Measurements from ENCODE around the gene SLC44A3.

DNA sequence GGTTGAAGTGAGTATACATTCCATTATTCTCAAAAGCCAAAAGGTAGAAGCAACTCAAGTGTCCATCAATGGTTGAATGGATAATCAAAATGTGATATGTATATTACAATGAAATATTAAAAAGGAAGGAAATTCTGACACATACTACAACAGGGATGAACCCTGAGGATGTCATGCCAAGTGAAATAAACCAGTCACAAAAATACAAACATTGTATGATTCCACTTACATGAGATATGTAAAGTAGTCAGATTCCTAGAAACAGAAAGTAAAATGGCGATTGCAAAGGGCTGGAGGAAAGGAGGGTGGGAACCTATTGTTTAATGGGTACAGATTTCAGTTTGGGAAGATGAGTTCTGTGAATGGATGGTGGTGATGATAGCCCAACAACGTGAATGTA lies 5.8 kb downstream of the SLC44A3 start:
- TF ChIP-seq CTCF (IDR thresholded peaks at IDR 0.05) (no peak), EP300 (IDR thresholded peaks at IDR 0.05) (no peak), POLR2A (IDR thresholded peaks at IDR 0.05) (no peak)

Data from upper lobe of left lung (tissue), 4 donors.